DND-41 (cell line): Measurements from ENCODE around the gene MRO.

Experiments
- ATAC-seq: fragments of 200-7000 bp; cut with Tn5 transposase; 3 replicates; pipeline ENCODE4 v1.9.1; 2021; ENCODE audit warnings: low read depth; ENCODE audit not compliant: insufficient read depth
- DNase-seq: peaks from one replicate; pipeline ENCODE4 v3.0.0-alpha.2; 2020
- H2AFZ ChIP-seq: 2 replicates; pipeline ENCODE4 v1.6.0; 2012; ENCODE audit warnings: low read depth, low read length
- H3K27ac ChIP-seq: 2 replicates; pipeline ENCODE4 v1.5.1; 2012; ENCODE audit warnings: low read length, inconsistent platforms
- H3K27me3 ChIP-seq: fragments of 200-600 bp; sonication (generic); 2 replicates; pipeline ENCODE4 v1.6.0; 2012; ENCODE audit warnings: low read length, mild to moderate bottlenecking, inconsistent platforms; ENCODE audit not compliant: insufficient read depth, poor library complexity
- H3K36me3 ChIP-seq: 2 replicates; pipeline ENCODE4 v1.5.1; 2012; ENCODE audit warnings: low read length, inconsistent platforms; ENCODE audit not compliant: insufficient read depth
- H3K4me1 ChIP-seq: 2 replicates; pipeline ENCODE4 v1.5.1; 2012; ENCODE audit warnings: mild to moderate bottlenecking, low read length; ENCODE audit not compliant: insufficient read depth
- H3K4me2 ChIP-seq: 2 replicates; pipeline ENCODE4 v1.6.0; 2012; ENCODE audit warnings: mild to moderate bottlenecking, moderate library complexity, low read length, inconsistent platforms; ENCODE audit not compliant: insufficient read depth
- H3K4me3 ChIP-seq, 2 experiments: fragments of 200-600 bp in 1 of 2; shearing (Covaris generic) in 1 of 2; 2 replicates each; pipeline ENCODE4 v1.5.1; 2012 to 2016; ENCODE audit warnings: inconsistent platforms in 2 of 2, low read length in 2 of 2, mild to moderate bottlenecking in 2 of 2, low read depth in 1 of 2, moderate library complexity in 1 of 2
- H3K79me2 ChIP-seq: 2 replicates; pipeline ENCODE4 v1.6.0; 2012; ENCODE audit warnings: low read length, inconsistent platforms; ENCODE audit not compliant: insufficient read depth
- H3K9ac ChIP-seq: 2 replicates; pipeline ENCODE4 v1.6.0; 2012; ENCODE audit warnings: low read depth, mild to moderate bottlenecking, inconsistent platforms, low read length, moderate library complexity
- H3K9me3 ChIP-seq: 2 replicates; pipeline ENCODE4 v1.5.1; 2012; ENCODE audit warnings: low read length, moderate library complexity, mild to moderate bottlenecking, inconsistent platforms; ENCODE audit not compliant: insufficient read depth, severe bottlenecking
- H4K20me1 ChIP-seq: 2 replicates; pipeline ENCODE4 v1.6.0; 2012; ENCODE audit warnings: low read length; ENCODE audit not compliant: insufficient read depth
- CTCF ChIP-seq: IDR thresholded peaks from 2 replicates; pipeline ENCODE4 v1.5.1; 2012; ENCODE audit warnings: borderline replicate concordance, low read length, moderate library complexity, mild to moderate bottlenecking; ENCODE audit not compliant: poor library complexity, severe bottlenecking; ENCODE audit errors: extremely low read depth
- EZH2 ChIP-seq: IDR thresholded peaks from 3 replicates; pipeline ENCODE4 v1.6.1; 2012; ENCODE audit warnings: borderline replicate concordance, low read depth, mild to moderate bottlenecking, moderate library complexity, low read length, inconsistent platforms; ENCODE audit not compliant: severe bottlenecking

MRO gene

GRCh38 chr18:50757358-50757757, 62.5 kb downstream of the MRO start:
- ATAC-seq (no peak), DNase-seq (no peak)
- Histone ChIP-seq H3K9ac (no peak overlapping the region), H3K4me1 (no peaks in the 10 kb centered on the region), H4K20me1 (no peaks in the 10 kb centered on the region), H3K4me3 (no peak overlapping the region), H3K27ac (no peak overlapping the region), H3K36me3 (no peaks in the 10 kb centered on the region), H3K9me3 (no peaks in the 10 kb centered on the region), H3K79me2 (no peaks in the 10 kb centered on the region), H3K27me3 (peaks cover 4% of the 10 kb centered on the region), H3K4me2 (no peak overlapping the region), H2AFZ (no peak overlapping the region)
- TF ChIP-seq EZH2: no peak
- TF ChIP-seq CTCF: no peak

- Histone ChIP-seq H3K27me3 (peaks cover 17% of the 10 kb centered on the region), H3K4me2 (no peak overlapping the region), H3K36me3 (no peaks in the 10 kb centered on the region), H3K9ac (no peak overlapping the region), H2AFZ (no peak overlapping the region), H3K4me3 (no peak overlapping the region), H3K9me3 (no peaks in the 10 kb centered on the region), H3K79me2 (no peaks in the 10 kb centered on the region), H3K4me1 (no peaks in the 10 kb centered on the region), H4K20me1 (no peaks in the 10 kb centered on the region), H3K27ac (no peak overlapping the region)
- DNase-seq: no peak
- ATAC-seq: no peak
- TF ChIP-seq CTCF (no peak), EZH2 (no peak)
Measured at GRCh38 chr18:50754297-50754696, 65.5 kb downstream of the MRO start.

- Histone ChIP-seq H3K27ac (no peak overlapping the region), H4K20me1 (no peaks in the 10 kb centered on the region), H3K4me1 (no peaks in the 10 kb centered on the region), H3K4me3 (no peak overlapping the region), H3K79me2 (no peaks in the 10 kb centered on the region), H3K9ac (no peak overlapping the region), H3K4me2 (no peak overlapping the region), H3K36me3 (no peaks in the 10 kb centered on the region), H2AFZ (no peak overlapping the region), H3K27me3 (peaks cover 23% of the 10 kb centered on the region), H3K9me3 (no peaks in the 10 kb centered on the region)
- DNase-seq: no peak
- ATAC-seq: no peak
- TF ChIP-seq CTCF: no peak
- TF ChIP-seq EZH2: no peak
Measured at GRCh38 chr18:50753311-50753710, 66.5 kb downstream of the MRO start.

GRCh38 chr18:50751947-50752346, 67.9 kb downstream of the MRO start:
- Histone ChIP-seq H4K20me1 (no peaks in the 10 kb centered on the region), H3K36me3 (no peaks in the 10 kb centered on the region), H3K4me2 (no peak overlapping the region), H3K79me2 (no peaks in the 10 kb centered on the region), H3K4me1 (no peaks in the 10 kb centered on the region), H3K27ac (no peak overlapping the region), H2AFZ (no peak overlapping the region), H3K9me3 (no peaks in the 10 kb centered on the region), H3K9ac (no peak overlapping the region), H3K27me3 (peaks cover 23% of the 10 kb centered on the region), H3K4me3 (no peak overlapping the region)
- TF ChIP-seq EZH2 (no peak), CTCF (no peak)
- DNase-seq: no peak
- no peak for ATAC-seq
